Endothelial cell of umbilical vein (primary cell): ENCODE results near the gene FAM98C. TPM values are rescaled to one million over a fixed set of nuclear protein-coding genes. Genes with fewer than 3 reads are reported as not detected.

Experiments
- BruUV-seq: library from RNA; stranded (reverse); fragments of 400-500 nt; replicated peaks from 2 replicates; lab custom pipeline; 2021; lab: Mats Ljungman, UMichigan
- CTCF ChIA-PET: fragments of 300-600, 350-600 bp; sonication (Branson Sonifier 250); formaldehyde crosslinking; loops from one replicate; lab custom pipeline; 2021; ENCODE audit warnings: antibody characterized with exemption, inconsistent platforms; lab: Charles Lee
- POLR2A ChIA-PET: fragments of 300-600, 350-600 bp; sonication (Branson Sonifier 250); formaldehyde crosslinking; loops from one replicate; lab custom pipeline; 2021; ENCODE audit warnings: antibody characterized with exemption, inconsistent platforms; lab: Charles Lee
- DNase-seq: peaks from one replicate; pipeline ENCODE4 v3.0.0-alpha.2; 2011; ENCODE audit warnings: low read depth, low spot score
- FAIRE-seq: peaks from 2 replicates; lab custom pipeline; 2011; peaks lifted over from hg19 to GRCh38; lab: Jason Lieb, UNC
- H2AFZ ChIP-seq: 2 replicates; pipeline ENCODE4 v1.6.0; 2012; ENCODE audit warnings: low read depth, low read length, control low read depth, inconsistent platforms
- H3K27ac ChIP-seq: 2 replicates; pipeline ENCODE4 v1.5.1; 2011; ENCODE audit warnings: low read depth, mild to moderate bottlenecking, control low read depth, low read length, moderate library complexity; ENCODE audit not compliant: insufficient read depth
- H3K27me3 ChIP-seq, 2 experiments: 2 replicates each; pipeline versions ENCODE4 v1.6.0 to v1.6.1; 2011; ENCODE audit warnings: low read length in 2 of 2, mixed read lengths in 1 of 2; ENCODE audit not compliant: control insufficient read depth in 2 of 2, insufficient read depth in 2 of 2
- H3K36me3 ChIP-seq, 2 experiments: 2 replicates in 1 of 2; 3 replicates in 1 of 2; pipeline ENCODE4 v1.5.1; 2011; ENCODE audit warnings: low read length in 2 of 2, mild to moderate bottlenecking in 1 of 2, moderate library complexity in 1 of 2; ENCODE audit not compliant: control insufficient read depth in 2 of 2, insufficient read depth in 2 of 2; ENCODE audit errors: extremely low read depth in 1 of 2
- H3K4me1 ChIP-seq: 3 replicates; pipeline ENCODE4 v1.5.1; 2011; ENCODE audit warnings: mild to moderate bottlenecking, low read length; ENCODE audit not compliant: control insufficient read depth, insufficient read depth; ENCODE audit errors: extremely low read depth
- H3K4me2 ChIP-seq: 2 replicates; pipeline ENCODE4 v1.6.1; 2011; ENCODE audit warnings: low read length, control low read depth, mixed read lengths; ENCODE audit not compliant: insufficient read depth
- H3K4me3 ChIP-seq, 3 experiments: fragments of 200-600 bp in 1 of 3; sonication (generic), shearing (Covaris generic) in 1 of 3; replicated peaks in 1 of 3; 2 replicates each; pipeline ENCODE4 v1.5.1; 2011 to 2016; ENCODE audit warnings: control low read depth in 3 of 3, low read length in 3 of 3, mild to moderate bottlenecking in 2 of 3, inconsistent platforms in 1 of 3, low read depth in 1 of 3, moderate library complexity in 1 of 3; ENCODE audit not compliant: insufficient read depth in 1 of 3
- H3K79me2 ChIP-seq: 2 replicates; pipeline ENCODE4 v1.6.0; 2012; ENCODE audit warnings: low read length, inconsistent platforms; ENCODE audit not compliant: control insufficient read depth, insufficient read depth
- H3K9ac ChIP-seq: replicated peaks from 2 replicates; pipeline ENCODE3; 2011; ENCODE audit warnings: low read length, control low read depth; ENCODE audit not compliant: insufficient read depth; ENCODE audit errors: extremely low read depth
- H3K9me1 ChIP-seq: replicated peaks from 3 replicates; pipeline ENCODE4 v1.6.0; 2011; ENCODE audit warnings: mild to moderate bottlenecking, low read length; ENCODE audit not compliant: control insufficient read depth, insufficient read depth; ENCODE audit errors: extremely low read depth
- H3K9me3 ChIP-seq: replicated peaks from 2 replicates; pipeline ENCODE4 v1.5.1; 2012; ENCODE audit warnings: low read length, inconsistent platforms; ENCODE audit not compliant: control insufficient read depth, insufficient read depth
- H4K20me1 ChIP-seq: replicated peaks from 2 replicates; pipeline ENCODE3; 2011; ENCODE audit warnings: mild to moderate bottlenecking, low read length; ENCODE audit not compliant: control insufficient read depth, insufficient read depth; ENCODE audit errors: extremely low read depth
- CTCF ChIP-seq, 2 donors: IDR thresholded peaks; 1 replicate in 1 of 2; 2 replicates in 1 of 2; pipeline ENCODE4 v1.5.1; 2011; ENCODE audit warnings: low read length in 2 of 2, mild to moderate bottlenecking in 2 of 2, moderate library complexity in 2 of 2, control low read depth in 1 of 2, inconsistent platforms in 1 of 2, low read depth in 1 of 2; ENCODE audit not compliant: insufficient read depth in 1 of 2; ENCODE audit errors: extremely low read depth in 1 of 2
- EZH2 ChIP-seq: IDR thresholded peaks from 2 replicates; pipeline ENCODE4 v1.6.1; 2012; ENCODE audit warnings: borderline replicate concordance, low read depth, mild to moderate bottlenecking, moderate library complexity, low read length, inconsistent platforms; ENCODE audit not compliant: severe bottlenecking
- FOS ChIP-seq: IDR thresholded peaks from 2 replicates; pipeline ENCODE4 v1.6.1; 2011; ENCODE audit warnings: mild to moderate bottlenecking, low read length, moderate library complexity, borderline replicate concordance; ENCODE audit not compliant: insufficient read depth
- GATA2 ChIP-seq: IDR thresholded peaks from 2 replicates; pipeline ENCODE4 v1.7.0; 2011; ENCODE audit warnings: low read depth, mild to moderate bottlenecking, moderate library complexity, mixed read lengths, low read length; ENCODE audit not compliant: insufficient read length, insufficient read depth
- JUN ChIP-seq: IDR thresholded peaks from 2 replicates; pipeline ENCODE4 v1.6.1; 2011; ENCODE audit warnings: borderline replicate concordance, low read depth; ENCODE audit not compliant: insufficient read length, insufficient read depth
- MAX ChIP-seq: IDR thresholded peaks from 2 replicates; pipeline ENCODE4 v1.6.1; 2011; ENCODE audit not compliant: insufficient read depth, insufficient read length
- MYC ChIP-seq: IDR thresholded peaks from one replicate; pipeline ENCODE4 v1.6.1; 2011; ENCODE audit warnings: mild to moderate bottlenecking, low read depth, low read length
- POLR2A ChIP-seq: IDR thresholded peaks from 2 replicates; pipeline ENCODE4 v1.6.1; 2012; ENCODE audit warnings: low read depth, mild to moderate bottlenecking, control low read depth, low read length
- POLR2AphosphoS5 ChIP-seq: IDR thresholded peaks from 2 replicates; pipeline ENCODE4 v1.6.1; 2012; ENCODE audit warnings: low read depth, mild to moderate bottlenecking, control low read depth, low read length, moderate library complexity; ENCODE audit not compliant: insufficient read depth
- dilution Hi-C: fragments of 300-500 bp; cut with MboI; formaldehyde crosslinking; loops from one replicate; pipeline ENCODE4 v1.15.0; 2019; ENCODE audit warnings: low sequenced_read_pairs; ENCODE audit not compliant: extremely low pct_ligation_motif_present
- intact Hi-C: fragments of 100-400 bp; cut with micrococcal nuclease; formaldehyde crosslinking; loops from one replicate; pipeline ENCODE4 v1.10.0; 2022
- polyA plus RNA-seq, 4 experiments: library from polyadenylated mRNA; depleted of rRNA in 3 of 4; stranded (reverse) in 3 of 4; unstranded in 1 of 4; fragments of >200 nt; gene quantifications; 2 replicates each; pipeline versions ENCODE4 v1.2.1 to v1.2.3, GENCODE V29; 2011 to 2012; ENCODE audit warnings: missing spikeins in 1 of 4
- total RNA-seq: library from RNA; stranded (reverse); gene quantifications from 2 replicates; pipeline ENCODE4 v1.2.3, GENCODE V29; 2021

FAM98C gene
- total and polyA plus RNA-seq, 2 donors (not counting 3 experiments of a cell fraction or from before 2014, with no cell fraction given) = 12.6 to 13.0 TPM

GRCh38 chr19:38385057-38385803, 17.7 kb upstream of the FAM98C start:
- no peaks in the 10 kb centered on the region for H3K9me1 ChIP-seq
- no peaks in the 10 kb centered on the region for H3K27me3 ChIP-seq
- H3K4me1 ChIP-seq = peaks cover 7% of the 10 kb centered on the region
- no peak overlapping the region for H3K9ac ChIP-seq
- intact Hi-C loops (loop anchor here (5.0 kb wide), 1 partner anchor 153 kb away; no protein-coding TSS in a partner anchor), dilution Hi-C loops (no loop called here)
- peaks cover 10% of the 10 kb centered on the region for H3K79me2 ChIP-seq
- no peak for FAIRE-seq
- no peak for DNase-seq
- H3K4me2 ChIP-seq = no peak overlapping the region
- H3K27ac ChIP-seq = no peak overlapping the region
- H4K20me1 ChIP-seq = no peaks in the 10 kb centered on the region
- peaks cover 12 to 24% of the 10 kb centered on the region in 2 experiments for H3K36me3 ChIP-seq
- POLR2A ChIA-PET = no interaction called here
- CTCF ChIA-PET = interaction anchor here (1.0 to 2.5 kb wide), 6 partner anchors 9 to 160 kb away, joined by 4 to 21 read pairs (median 7); partner anchors contain the start of genes FAM98C and PSMD8
- H3K4me3 ChIP-seq = no peak overlapping the region
- H2AFZ ChIP-seq = no peak overlapping the region
- no peak for TF ChIP-seq MYC
- TF ChIP-seq JUN = no peak
- no peak for TF ChIP-seq CTCF (IDR thresholded peaks at IDR 0.05; ENCODE audit: extremely low read depth in 1 of 2, insufficient read depth in 1 of 2, low read depth in 1 of 2, low read length in 2 of 2)
- no peak for TF ChIP-seq GATA2
- TF ChIP-seq POLR2A = no peak
- TF ChIP-seq FOS = no peak
- TF ChIP-seq EZH2 = no peak
- TF ChIP-seq POLR2AphosphoS5 = no peak
- no peak for TF ChIP-seq MAX
- no TSS peak for BruUV-seq
- H3K9me3 ChIP-seq = no peaks in the 10 kb centered on the region
